ENCODE results near the gene TDRD3.

The TDRD3 gene

GRCh38 chr13:60392131-60392530 lies 4.9 kb upstream of the TDRD3 start:
- no peaks in the 10 kb centered on the region for H3K36me3 ChIP-seq
- H3K9me3 ChIP-seq: no peaks in the 10 kb centered on the region
- no peaks in the 10 kb centered on the region for H3K27me3 ChIP-seq
- H3K4me1 ChIP-seq: no peaks in the 10 kb centered on the region
- no peak for DNase-seq
- no peak overlapping the region for H3K4me3 ChIP-seq (ENCODE audit: low read depth, low read length)
- no peak for TF ChIP-seq CTCF (IDR thresholded peaks at IDR 0.05; ENCODE audit: low read depth, low read length)

DNA sequence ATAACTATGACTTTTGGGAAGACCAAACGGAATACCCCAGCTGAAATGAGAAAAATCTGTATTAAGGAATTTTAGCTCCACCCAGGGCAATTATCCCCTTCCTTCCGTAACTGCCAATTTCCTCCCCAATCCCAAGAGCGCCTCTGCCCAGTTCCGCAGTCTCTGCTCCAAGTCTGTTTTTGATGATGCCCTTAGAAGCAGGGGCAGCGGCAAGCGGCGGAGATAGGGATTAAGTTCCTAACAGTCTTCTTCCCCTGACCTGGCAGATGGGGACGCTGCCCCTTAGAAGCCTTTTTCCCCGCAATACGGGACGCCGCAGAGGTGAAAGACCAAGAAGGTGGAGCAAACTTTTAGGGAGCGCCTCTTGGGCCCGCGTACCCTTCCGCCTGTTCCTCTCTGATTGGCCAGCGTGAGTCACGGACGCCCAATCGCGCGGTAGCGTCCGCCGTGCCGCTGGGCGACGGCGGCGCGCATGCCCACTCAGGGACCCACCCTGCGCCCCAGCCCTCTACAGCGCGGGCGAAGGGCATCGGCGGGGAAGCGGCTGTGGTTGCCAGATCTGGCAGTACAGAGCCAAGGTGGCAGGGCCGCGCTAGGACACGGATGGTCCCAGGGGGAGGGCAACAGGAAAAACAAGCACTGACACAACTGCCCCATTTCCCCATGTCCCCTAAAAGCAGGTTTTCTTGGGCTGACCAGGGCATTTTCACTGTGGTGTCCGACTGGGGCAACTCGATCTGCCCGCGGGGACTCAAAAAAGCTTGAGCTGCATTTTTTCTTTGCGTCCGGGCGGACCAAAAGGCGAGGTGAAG lies 843 bp upstream of the TDRD3 start:
- peaks cover 5% of the 10 kb centered on the region; the same call in 1 of the 2 replicates for H3K4me1 ChIP-seq
- H3K36me3 ChIP-seq: no peaks in the 10 kb centered on the region
- H3K9me3 ChIP-seq: no peaks in the 10 kb centered on the region
- peak; percentile 94 for DNase-seq
- peak overlapping the region; percentile 74 for H3K4me3 ChIP-seq (ENCODE audit: low read depth, low read length)
- 0 out of 2 replicates have a peak, but pooled peaks have one; percentile 2 for TF ChIP-seq CTCF (IDR thresholded peaks at IDR 0.05; ENCODE audit: low read depth, low read length)
- H3K27me3 ChIP-seq: no peaks in the 10 kb centered on the region

DNA sequence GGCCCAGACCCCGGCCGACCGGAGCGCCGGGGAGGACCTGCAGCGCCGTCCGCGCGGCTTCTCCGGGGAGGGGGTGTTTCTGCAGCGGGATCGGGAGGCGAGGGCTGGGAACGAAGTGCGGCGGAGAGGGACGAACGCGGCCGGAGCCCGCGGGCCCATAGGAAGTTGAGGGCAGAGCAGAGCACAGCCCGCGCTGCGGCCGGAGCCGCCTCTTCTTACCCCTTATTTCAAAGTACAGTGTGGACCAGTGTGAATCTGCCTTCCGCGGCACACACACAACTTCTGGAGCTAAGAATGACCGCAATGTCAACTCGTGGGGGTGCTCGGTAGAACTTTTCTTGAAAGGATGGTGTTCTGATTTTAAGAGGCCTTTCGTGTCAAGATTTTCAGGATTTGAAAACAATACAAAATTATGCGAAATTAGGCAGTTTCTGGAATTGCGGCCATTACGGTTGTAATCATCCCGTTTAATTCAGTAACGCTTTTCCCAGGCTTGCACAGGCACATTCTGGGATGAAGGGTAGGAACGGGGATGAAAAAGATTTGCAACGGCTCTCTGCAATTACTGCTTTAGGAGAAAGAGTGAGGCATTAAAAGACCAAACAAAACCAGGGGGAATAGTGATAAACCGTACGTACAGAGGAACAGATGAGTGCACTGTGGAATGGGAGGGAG lies 821 bp downstream of the TDRD3 start:
- peak overlapping the region; percentile 74 for H3K4me3 ChIP-seq (ENCODE audit: low read depth, low read length)
- TF ChIP-seq CTCF (IDR thresholded peaks at IDR 0.05; ENCODE audit: low read depth, low read length): no peak
- peak; percentile 74 for DNase-seq
- H3K4me1 ChIP-seq: peaks cover 5% of the 10 kb centered on the region; the same call in 1 of the 2 replicates
- H3K36me3 ChIP-seq: no peaks in the 10 kb centered on the region
- no peaks in the 10 kb centered on the region for H3K27me3 ChIP-seq
- no peaks in the 10 kb centered on the region for H3K9me3 ChIP-seq

DNA sequence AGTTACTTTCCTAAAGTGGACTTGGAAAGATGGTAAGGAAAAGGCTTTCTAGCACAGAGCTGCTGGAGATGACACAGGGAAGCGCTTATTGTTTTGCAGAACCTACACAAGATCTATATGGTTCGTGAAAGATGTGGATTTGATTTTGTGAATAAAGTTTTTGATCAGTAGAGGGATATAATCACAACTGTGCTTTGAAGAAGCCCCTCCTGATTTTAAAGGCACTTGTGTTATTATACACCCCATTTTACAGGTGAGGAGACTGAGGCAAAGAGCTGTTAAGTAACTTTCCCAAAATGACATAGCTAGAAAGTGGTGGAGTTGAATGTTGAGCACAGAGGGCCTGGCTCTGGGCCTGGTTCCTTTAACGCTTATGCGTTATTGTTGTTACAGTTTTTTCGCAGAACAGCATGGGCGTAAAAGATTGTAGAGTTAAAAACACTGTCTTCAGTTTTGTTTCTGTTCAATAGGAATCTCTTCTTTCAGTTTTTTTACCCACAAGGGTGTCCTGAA lies 1.4 kb downstream of the TDRD3 start:
- H3K4me1 ChIP-seq: peaks cover 5% of the 10 kb centered on the region; the same call in 1 of the 2 replicates
- TF ChIP-seq CTCF (IDR thresholded peaks at IDR 0.05; ENCODE audit: low read depth, low read length): no peak
- peak overlapping the region; percentile 74 for H3K4me3 ChIP-seq (ENCODE audit: low read depth, low read length)

GRCh38 chr13:60398907-60399589 lies 2.0 kb downstream of the TDRD3 start:
- Histone ChIP-seq H3K9me3 (no peaks in the 10 kb centered on the region), H3K4me3 (ENCODE audit: low read depth, low read length) (peak overlapping the region; percentile 74), H3K36me3 (no peaks in the 10 kb centered on the region), H3K4me1 (peaks cover 5% of the 10 kb centered on the region; the same call in 1 of the 2 replicates), H3K27me3 (no peaks in the 10 kb centered on the region)
- no peak for TF ChIP-seq CTCF (IDR thresholded peaks at IDR 0.05; ENCODE audit: low read depth, low read length)
- DNase-seq: no peak

More for the DNA sequence above, 1.4 kb downstream of the TDRD3 start:
- H3K27me3 ChIP-seq: no peaks in the 10 kb centered on the region
- no peak for DNase-seq
- H3K36me3 ChIP-seq: no peaks in the 10 kb centered on the region
- no peaks in the 10 kb centered on the region for H3K9me3 ChIP-seq

All from BE2C (cell line).